H4 (cell line): ENCODE results near the gene NAXD. TPM values are rescaled to one million over a fixed set of nuclear protein-coding genes. Genes with fewer than 3 reads are reported as not detected.
"Not testable (repeated sequence)": the region's sequence is repeated elsewhere in the genome, so short reads cannot be mapped to it uniquely, and the experiment has no call there.

Experiments
- DNase-seq: peaks from one replicate; pipeline ENCODE4 v3.0.0-alpha.2; 2015; ENCODE audit warnings: low spot score
- total RNA-seq: library from RNA; depleted of rRNA; stranded (reverse); fragments of >200 nt; shearing (Covaris generic); gene quantifications from 2 replicates; pipeline ENCODE4 v1.2.3, GENCODE V29; 2014

NAXD gene
- total RNA-seq, 1 experiment from 2014 or later: 10.1 TPM

DNA sequence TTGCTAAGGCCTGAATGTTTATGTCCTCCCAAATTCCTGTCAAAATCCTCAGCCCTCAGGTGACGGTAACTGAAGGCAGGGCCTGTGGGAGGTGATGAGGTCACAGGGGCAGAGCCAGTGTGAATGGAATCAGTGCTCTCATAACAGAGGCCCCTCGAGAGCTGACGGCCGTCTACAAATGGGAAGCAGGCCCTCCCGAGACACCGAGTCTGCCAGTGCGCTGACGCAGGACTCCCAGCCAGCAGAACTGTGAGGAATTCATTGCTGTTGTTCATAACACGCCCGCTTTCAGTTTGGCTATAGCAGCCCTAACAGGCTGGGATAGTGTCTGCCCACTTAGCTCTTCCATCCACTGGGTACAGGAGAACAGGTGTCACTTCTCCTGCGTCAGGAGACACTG lies 49.3 kb downstream of the NAXD start:
- DNase-seq: no peak

DNA sequence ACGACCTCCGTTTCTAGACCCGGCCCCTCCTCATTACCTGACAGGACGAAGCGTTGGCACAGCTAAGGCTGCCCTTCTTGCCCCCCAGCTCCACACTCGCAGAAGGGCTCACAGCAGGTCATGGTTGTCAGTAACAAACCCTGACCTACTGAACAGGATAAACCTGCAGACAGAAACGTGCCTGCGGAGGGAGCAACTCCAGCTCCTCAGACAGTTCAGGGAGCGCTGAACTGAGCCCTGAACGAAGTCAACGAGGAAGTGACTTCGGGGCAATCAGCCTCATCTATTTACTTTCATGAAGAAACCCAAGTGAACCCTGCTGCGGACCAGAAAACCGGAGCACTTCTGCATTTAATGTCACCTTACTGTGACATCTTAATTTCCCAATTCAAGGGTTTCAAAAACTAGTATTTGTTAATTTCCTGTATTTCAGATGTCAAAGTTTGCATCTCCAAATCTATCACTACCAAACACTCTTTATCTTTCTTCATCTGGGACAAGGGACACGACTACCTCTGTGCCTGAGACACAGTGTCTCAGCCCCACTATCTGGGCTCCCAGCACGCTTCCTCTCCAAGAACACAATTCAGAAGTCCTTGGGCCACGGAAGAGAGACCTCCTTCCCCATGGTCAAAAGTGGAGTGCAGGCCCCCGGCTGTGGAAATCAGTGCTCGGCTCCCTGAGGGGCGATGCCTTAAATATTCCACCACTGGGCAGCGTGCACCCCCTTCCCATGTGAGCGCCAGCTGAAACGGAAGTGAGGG lies 50.3 kb downstream of the NAXD start:
- DNase-seq: no peak

DNA sequence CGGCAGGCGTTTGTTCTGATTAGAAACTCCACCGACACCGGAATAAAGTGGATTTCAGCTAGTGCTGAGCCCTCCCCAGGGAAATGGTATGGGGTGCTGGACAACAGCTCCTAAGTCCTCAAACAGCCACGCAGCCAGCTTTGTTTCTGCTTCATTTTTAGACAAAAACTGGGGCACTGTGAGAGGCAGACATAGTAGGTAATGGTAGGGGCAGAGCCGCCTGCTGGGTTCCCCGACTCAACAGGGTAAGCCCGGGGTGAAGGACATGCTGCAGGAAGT lies 50.8 kb downstream of the NAXD start:
- DNase-seq: no peak

DNA sequence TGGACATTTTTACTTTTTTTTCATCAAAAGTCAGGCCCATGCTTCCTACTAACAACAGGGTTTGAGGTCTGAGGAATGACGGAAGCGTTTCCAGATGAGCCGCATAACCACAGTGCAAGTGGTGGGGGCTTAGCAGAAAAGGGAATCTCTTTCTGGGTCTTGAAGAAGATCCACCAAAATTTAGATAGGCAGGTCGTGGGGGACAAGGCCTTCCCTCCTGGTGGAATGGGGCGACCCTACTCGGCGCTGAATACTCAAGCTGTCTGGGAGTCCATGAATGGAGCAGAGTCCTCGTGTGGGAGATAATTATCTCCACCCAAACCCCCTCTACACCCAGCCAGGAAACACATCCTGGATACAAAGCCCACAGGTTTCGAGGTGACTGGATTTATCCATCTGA lies 53.7 kb downstream of the NAXD start:
- no peak for DNase-seq

DNA sequence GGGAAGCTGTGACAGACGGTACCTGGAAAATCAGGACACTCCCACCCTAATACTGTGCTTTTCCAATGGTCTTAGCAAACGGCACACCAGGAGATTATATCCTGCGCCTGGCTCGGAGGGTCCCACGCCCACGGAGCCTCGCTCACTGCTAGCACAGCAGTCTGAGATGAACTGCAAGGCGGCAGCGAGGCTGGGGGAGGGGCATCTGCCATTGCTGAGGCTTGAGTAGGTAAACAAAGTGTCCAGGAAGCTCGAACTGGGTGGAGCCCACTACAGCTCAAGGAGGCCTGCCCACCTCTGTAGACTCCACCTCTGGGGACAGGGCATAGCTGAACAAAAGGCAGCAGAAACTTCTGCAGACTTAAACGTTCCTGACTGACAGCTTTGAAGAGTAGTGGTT lies 54.5 kb downstream of the NAXD start:
- DNase-seq: not testable (repeated sequence)

DNA sequence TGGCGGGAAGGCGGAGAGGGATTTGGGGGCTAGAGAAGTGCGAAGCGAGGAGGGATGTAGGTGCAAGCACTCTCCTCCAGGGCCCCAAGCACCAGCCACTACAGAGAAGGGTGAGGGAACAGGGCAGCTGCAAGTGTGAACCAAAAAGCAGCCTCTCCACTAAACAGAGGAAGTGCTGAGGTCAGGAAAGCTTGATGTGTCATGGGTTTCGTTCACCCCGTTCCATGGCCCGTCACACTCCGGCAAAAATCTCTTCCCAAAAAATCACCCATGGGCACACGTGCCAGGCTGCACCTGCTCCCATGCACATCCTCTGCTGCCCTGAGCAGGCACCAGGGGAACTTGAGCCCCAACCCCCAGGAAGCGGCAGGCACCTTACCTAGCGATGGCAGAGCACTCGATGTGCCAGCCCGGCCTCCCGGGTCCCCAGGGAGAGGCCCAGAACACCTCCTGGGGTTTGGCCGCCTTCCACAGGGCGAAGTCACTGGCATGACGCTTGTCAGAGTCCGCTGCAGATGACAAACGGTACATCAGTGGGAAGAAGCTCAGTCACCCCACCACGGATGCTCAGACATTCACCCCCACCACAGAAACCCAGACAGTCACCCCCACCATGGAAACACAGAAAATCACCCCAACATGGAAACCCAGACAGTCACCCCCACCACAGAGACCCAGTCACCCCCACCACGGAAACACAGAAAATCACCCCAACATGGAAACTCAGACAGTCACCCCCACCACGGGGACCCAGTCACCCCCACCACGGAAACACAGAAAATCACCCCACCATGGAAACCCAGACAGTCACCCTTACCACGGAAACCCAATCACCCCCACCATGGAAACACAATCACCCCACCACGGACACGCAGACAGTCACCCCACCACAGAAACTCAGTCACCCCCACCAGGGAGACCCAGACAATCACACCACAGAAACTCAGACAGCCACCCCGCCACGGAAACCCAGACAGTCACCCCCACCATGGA lies 61.5 kb downstream of the NAXD start:
- no peak for DNase-seq

DNA sequence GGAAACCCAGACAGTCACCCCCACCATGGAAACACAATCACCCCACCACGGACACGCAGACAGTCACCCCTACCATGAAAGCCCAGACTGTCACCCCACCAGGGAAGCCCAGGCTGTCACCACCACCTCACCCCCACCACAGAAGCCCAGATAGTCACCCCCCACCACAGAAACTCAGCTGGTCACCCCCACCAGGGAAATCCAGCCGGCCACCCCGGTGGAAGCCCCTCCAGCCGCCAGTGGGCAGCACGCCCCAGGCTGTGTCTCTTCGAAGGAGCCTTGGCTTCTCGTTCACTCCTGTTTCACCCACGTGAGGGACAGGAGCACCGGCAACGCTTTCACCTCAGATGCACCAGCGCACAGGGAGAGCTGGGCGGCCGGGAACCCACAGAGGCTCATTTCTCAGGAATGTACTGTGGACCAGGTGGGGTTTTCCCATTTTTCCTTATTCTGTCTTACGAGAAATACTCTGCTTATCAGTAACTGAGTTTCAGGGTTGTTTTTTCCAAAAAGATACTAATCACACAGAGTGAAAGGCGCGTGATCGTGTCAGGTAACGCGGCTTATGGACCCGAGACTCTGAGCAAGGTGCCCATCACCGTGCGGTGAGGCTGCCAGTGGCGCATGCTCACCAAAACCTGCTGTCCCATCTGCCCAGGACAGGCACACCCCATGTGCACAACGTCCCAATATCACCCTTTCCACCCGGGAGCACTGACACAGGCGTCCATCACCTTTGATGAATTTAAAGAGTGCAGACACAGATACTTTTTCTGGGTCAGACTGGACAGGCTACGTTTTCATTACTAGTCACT lies 62.6 kb downstream of the NAXD start:
- DNase-seq: no peak

DNA sequence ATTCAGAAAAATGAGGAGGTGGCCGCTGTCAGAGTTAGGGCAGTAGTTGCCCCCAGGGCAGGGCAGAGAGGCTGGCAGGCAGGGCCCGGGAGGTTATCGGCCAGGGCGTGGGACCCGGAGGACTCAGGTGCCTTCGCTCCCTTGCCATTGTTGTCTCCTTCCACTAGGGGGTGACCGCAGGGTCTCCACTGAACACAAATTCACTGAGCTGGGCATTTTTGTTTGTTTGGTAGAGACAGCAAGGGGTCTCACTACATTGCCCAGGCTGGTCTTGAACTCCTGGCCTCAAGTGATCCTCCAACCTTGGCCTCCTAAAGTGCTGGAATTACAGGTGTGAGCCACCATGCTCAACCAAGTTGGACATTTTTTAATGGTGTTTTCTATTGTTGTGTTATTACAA lies 65.5 kb downstream of the NAXD start:
- DNase-seq: no peak

DNA sequence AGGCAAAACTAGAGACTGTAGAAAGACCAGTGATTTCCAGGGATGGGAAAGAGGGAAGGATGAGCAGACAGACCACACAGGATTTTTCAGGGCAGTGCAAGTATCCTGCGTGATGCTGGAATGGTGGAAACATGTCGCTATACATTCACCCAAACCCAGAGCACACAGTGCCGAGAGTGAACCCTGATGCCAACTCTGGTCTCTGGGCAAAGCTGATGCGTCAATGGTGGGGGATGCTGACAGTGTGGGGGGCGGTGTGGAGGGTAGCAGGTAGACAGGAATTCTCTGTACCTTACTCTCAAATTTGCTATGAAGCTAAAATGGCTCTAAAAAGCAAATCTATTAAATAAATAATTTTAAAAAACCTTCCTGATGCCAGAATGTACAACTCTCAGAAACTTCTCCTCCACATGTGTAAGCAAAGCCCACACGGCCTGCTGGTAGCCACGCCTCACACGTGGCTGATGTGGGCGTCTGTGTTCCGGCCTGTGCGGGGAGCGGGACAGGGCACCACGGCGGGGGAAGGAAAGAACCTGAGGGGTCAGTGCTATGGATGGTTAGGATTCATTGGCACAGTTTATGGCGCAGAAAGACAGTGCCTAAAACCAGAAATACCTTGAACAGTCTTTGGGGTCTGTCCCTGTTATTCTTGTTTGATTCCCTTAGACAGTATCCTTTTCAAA lies 66.7 kb downstream of the NAXD start:
- DNase-seq: no peak

DNA sequence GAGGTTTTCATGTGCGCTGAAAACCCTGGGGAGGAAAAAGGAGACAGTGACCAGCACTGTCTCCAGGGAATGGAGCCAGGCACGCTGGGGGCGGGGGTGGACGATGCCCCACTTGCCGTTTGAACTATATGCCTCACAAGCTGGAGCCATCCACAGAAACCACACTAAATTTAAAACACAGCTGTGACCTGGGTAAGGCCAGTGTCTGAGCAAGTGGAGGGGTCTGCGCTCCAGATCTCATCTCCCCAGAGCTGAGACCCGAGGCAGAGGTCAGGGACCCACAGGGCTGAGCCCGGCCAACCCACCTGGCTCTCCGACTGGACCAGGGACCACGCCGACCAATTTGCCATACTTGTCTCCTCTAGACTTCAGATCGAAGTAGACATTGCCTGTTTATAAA lies 67.4 kb downstream of the NAXD start:
- no peak for DNase-seq

DNA sequence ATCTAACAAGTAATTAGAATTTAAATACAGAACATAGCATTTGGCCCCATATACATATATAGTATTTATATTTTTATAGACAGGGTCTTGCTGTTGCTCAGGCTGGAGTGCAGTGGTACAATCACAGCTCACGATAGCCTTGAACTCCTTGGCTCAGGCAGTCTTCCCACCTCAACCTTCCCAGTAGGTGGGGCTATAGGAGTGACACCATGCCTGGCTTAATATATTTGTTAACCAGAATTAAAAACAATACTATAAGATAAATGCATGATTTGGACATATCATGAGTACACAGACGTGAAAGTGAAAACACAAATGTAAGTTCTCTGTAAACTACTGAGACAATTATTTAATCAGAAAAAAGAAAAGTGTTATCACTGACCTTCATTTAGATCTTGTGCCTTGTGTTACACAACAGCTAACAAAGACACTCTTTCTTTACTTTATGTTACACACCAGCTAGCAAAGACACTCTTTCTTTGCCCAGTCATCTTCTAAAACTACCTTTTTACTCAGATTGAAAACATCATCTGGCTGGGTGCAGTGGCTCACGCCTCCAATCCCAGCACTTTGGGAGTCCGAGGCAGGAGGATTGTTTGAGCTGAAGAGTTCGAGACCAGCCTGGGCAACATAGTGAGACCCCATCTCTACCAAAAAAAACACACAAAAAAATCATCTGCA lies 68.0 kb downstream of the NAXD start:
- no peak for DNase-seq

DNA sequence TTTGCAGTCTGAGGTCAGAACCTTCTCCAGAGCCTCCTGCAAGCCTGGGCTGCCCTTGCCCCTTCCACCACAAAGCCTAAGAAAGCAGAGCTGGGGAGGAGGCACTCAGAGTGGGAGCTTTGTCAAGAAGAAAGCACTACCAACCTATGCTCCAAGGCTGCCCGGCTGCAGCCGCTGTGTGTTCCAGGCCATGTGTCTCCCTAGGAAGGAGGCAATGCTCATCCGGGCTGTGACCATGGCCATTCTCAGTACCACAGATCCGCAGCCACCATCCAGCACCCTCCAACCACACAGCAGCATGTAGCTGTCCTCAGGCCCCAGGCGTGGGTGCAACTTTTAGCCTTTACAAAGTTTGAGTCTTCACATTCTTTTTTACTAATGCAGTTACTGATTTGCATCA lies 68.6 kb downstream of the NAXD start:
- no peak for DNase-seq

DNA sequence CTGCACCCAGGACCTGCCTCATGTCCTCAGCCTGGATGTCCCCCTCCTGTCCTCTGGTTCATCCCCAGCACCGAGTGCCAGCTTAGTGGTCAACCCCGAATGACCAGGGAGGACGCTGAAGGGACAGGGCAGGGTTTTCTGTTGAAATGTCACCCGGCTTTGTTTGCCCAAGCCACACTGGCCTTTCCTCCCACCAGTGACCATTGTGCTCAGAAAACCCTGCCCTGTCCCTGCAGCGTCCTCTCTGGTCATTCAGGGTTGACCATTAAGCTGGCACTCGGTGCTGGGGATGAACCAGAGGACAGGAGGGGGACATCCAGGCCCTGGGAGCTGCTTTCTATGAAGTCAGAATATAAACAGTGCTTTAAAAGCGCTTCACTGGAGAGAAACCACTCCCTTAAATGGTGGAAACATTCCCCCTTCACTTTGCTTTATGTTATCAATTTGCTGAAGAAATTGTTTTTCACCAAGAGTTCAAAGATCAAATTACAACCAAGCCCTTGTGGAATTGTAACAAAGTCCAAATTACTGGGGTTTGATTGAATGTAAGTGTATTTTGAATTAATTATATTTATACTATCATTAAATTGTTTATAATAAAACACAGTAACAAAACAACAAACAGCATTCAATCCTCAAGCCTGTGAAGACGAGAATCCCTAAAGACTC lies 69.2 kb downstream of the NAXD start:
- no peak for DNase-seq

DNA sequence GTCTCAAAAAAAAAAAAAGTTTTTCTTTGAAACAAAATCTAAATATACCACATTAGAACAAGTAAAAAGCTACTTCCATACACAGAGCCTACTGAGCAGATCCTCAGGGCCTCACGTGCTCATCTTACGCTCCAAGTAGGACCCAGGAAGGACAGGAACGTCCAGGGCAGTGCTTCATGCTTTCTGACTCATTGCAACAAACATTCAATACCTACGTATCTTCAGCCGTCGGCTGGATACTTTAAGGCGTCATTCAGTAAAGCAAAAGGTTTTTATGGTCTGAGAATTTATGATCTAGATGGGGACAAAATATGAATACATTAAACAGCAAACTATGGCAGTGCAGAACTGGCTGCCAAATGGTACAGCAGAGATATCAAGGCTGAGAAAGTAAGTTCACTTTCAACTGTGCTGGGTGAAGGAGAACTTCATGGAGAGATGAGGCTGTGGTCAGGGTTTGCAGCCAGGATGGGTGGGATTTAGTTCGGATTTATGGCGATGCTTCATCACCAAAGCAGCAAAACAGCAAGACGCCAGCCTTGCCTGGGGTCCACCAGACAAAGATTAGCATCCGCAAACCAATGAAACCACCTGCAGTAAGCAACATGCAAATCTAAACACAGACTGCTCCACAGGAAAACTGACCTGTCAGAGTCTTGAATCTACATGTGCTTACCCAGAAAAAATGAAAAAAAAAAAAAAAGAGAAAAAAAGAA lies 70.1 kb downstream of the NAXD start:
- DNase-seq: no peak

DNA sequence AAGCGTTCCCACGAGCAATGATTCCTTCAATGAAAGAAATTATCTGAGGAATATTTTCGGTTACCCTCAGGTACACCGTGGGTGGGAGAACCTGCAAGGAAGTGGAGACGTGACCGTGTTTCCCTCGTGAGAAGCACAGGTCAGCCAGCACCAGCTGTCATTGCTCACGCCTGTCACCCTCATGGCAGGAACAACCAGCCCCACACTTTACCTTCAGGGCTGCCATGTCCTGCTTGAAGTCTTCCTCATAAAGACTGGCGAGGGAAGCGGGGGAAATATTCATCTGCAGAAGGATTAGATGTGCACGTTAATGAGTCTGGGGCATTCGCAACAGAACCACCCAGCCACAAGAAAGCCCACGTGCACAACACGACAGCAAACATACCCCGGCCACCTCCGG lies 72.4 kb downstream of the NAXD start:
- DNase-seq: no peak

DNA sequence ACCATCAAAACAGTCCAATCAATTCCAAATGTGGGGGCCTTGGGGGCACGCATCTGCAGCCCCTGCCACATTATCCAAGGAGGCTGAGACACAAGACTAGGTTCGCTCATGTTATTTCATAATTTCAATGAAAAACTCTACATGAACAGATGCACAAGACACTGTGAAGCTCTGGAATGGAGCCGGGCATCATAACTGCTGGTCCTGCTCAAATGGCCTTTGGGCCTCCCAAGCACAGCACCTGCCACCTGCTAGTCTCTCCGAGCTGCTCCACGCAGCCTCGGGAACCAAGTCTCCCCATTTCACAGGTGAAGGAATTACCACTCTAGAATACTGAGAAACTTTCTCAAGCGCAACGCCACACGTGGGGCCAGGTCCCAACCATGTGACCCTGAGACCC lies 73.7 kb downstream of the NAXD start:
- DNase-seq: no peak
